Effector memory CD4-positive, alpha-beta T cell (primary cell): ENCODE results near the gene DESI1.
"Not testable (repeated sequence)": the region's sequence is repeated elsewhere in the genome, so short reads cannot be mapped to it uniquely, and the experiment has no call there.

ENCODE experiments used
- DNase-seq, 3 donors: peaks; one replicate each; pipeline ENCODE4 v3.0.0-alpha.2; 2020
- H3K27ac ChIP-seq: 2 replicates; pipeline ENCODE4 v1.7.0; 2013; ENCODE audit warnings: mild to moderate bottlenecking, low read length, moderate library complexity; ENCODE audit not compliant: insufficient read depth, poor library complexity, severe bottlenecking
- H3K27me3 ChIP-seq: replicated peaks from 2 replicates; pipeline ENCODE4 v1.7.0; 2013; ENCODE audit warnings: mild to moderate bottlenecking, low read length; ENCODE audit not compliant: insufficient read depth, control insufficient read depth, poor library complexity, severe bottlenecking
- H3K36me3 ChIP-seq: 2 replicates; pipeline ENCODE4 v1.7.0; 2013; ENCODE audit warnings: mild to moderate bottlenecking, low read length, moderate library complexity; ENCODE audit not compliant: control insufficient read depth, insufficient read depth
- H3K4me1 ChIP-seq: 2 replicates; pipeline ENCODE4 v1.7.0; 2013; ENCODE audit warnings: low read length, mild to moderate bottlenecking; ENCODE audit not compliant: control insufficient read depth, insufficient read depth, poor library complexity, severe bottlenecking
- H3K4me3 ChIP-seq: 2 replicates; pipeline ENCODE4 v1.7.0; 2013; ENCODE audit warnings: low read length, low read depth, mild to moderate bottlenecking; ENCODE audit not compliant: insufficient read depth, poor library complexity, severe bottlenecking
- H3K9me3 ChIP-seq: 2 replicates; pipeline ENCODE4 v1.7.0; 2013; ENCODE audit warnings: mild to moderate bottlenecking, low read length, moderate library complexity; ENCODE audit not compliant: control insufficient read depth

The DESI1 gene

GRCh38 chr22:41638124-41638523 is 17.3 kb upstream of the DESI1 start:
- H3K4me1 ChIP-seq: no peaks in the 10 kb centered on the region
- H3K4me3 ChIP-seq: no peak overlapping the region
- H3K9me3 ChIP-seq: no peaks in the 10 kb centered on the region
- no peak overlapping the region for H3K27ac ChIP-seq
- H3K27me3 ChIP-seq: no peaks in the 10 kb centered on the region
- no peak for DNase-seq
- H3K36me3 ChIP-seq: peaks cover 81% of the 10 kb centered on the region

GRCh38 chr22:41637623-41638022 is 16.8 kb upstream of the DESI1 start:
- DNase-seq, H3K4me1 ChIP-seq, H3K27me3 ChIP-seq, H3K4me3 ChIP-seq, H3K9me3 ChIP-seq, H3K27ac ChIP-seq: not testable (repeated sequence)
- H3K36me3 ChIP-seq: peaks cover 76% of the 10 kb centered on the region

GRCh38 chr22:41636467-41636866 is 15.6 kb upstream of the DESI1 start:
- no peaks in the 10 kb centered on the region for H3K4me1 ChIP-seq
- peaks cover 70% of the 10 kb centered on the region for H3K36me3 ChIP-seq
- no peaks in the 10 kb centered on the region for H3K27me3 ChIP-seq
- no peak for DNase-seq
- no peak overlapping the region for H3K27ac ChIP-seq
- H3K4me3 ChIP-seq: no peak overlapping the region
- no peaks in the 10 kb centered on the region for H3K9me3 ChIP-seq

- not testable (repeated sequence) for H3K4me1 ChIP-seq, H3K4me3 ChIP-seq, DNase-seq, H3K9me3 ChIP-seq, H3K27me3 ChIP-seq, H3K27ac ChIP-seq
- H3K36me3 ChIP-seq: peaks cover 61% of the 10 kb centered on the region
These were observed 13.8 kb upstream of the DESI1 start for GRCh38 chr22:41634610-41635009.

- H3K27me3 ChIP-seq, H3K4me3 ChIP-seq, H3K27ac ChIP-seq, H3K4me1 ChIP-seq, H3K9me3 ChIP-seq, DNase-seq: not testable (repeated sequence)
- peaks cover 59% of the 10 kb centered on the region for H3K36me3 ChIP-seq
These were observed 10.8 kb upstream of the DESI1 start for GRCh38 chr22:41631615-41632014.

GRCh38 chr22:41631115-41631514 is 10.3 kb upstream of the DESI1 start:
- H3K27me3 ChIP-seq, H3K4me3 ChIP-seq, H3K27ac ChIP-seq, H3K4me1 ChIP-seq, H3K9me3 ChIP-seq, DNase-seq: not testable (repeated sequence)
- peaks cover 54% of the 10 kb centered on the region for H3K36me3 ChIP-seq

- Histone ChIP-seq H3K9me3 (no peaks in the 10 kb centered on the region), H3K4me1 (peaks cover 11% of the 10 kb centered on the region), H3K36me3 (peaks cover 51% of the 10 kb centered on the region), H3K27ac (no peak overlapping the region), H3K4me3 (no peak overlapping the region), H3K27me3 (no peaks in the 10 kb centered on the region)
- no peak for DNase-seq
These were observed 4.7 kb upstream of the DESI1 start for GRCh38 chr22:41625577-41625976.

GRCh38 chr22:41621911-41622179 is 1.0 kb upstream of the DESI1 start:
- Histone ChIP-seq H3K4me1 (peaks cover 24% of the 10 kb centered on the region), H3K36me3 (peaks cover 20% of the 10 kb centered on the region), H3K9me3 (no peaks in the 10 kb centered on the region), H3K4me3 (peak overlapping the region; percentile 96), H3K27me3 (no peaks in the 10 kb centered on the region), H3K27ac (peak overlapping the region; percentile 100)
- DNase-seq: no peak

- Histone ChIP-seq H3K4me1 (peaks cover 24% of the 10 kb centered on the region), H3K27me3 (no peaks in the 10 kb centered on the region), H3K9me3 (no peaks in the 10 kb centered on the region), H3K36me3 (peaks cover 18% of the 10 kb centered on the region), H3K4me3 (peak within 1 kb of the TSS; percentile 96), H3K27ac (peak within 1 kb of the TSS; percentile 100)
- peak; percentile 99 to 100 (median 100) for DNase-seq
These were observed 462 bp upstream of the DESI1 start, which contains the start of gene XRCC6 for GRCh38 chr22:41621099-41621910. Gene XRCC6, plus strand, starts transcription at chr22:41621295. Its CDS starts 710 bp downstream, at chr22:41622005.

- peak; percentile 5 to 21 (median 13) for DNase-seq
- Histone ChIP-seq H3K4me3 (peak overlapping the region; percentile 96), H3K9me3 (no peaks in the 10 kb centered on the region), H3K27ac (peak overlapping the region; percentile 100), H3K4me1 (peaks cover 24% of the 10 kb centered on the region), H3K27me3 (no peaks in the 10 kb centered on the region), H3K36me3 (peaks cover 10% of the 10 kb centered on the region)
These were observed 759 bp downstream of the DESI1 start for GRCh38 chr22:41619979-41620588.
